Upper lobe of right lung (tissue), 1 donor: ENCODE results near the gene KRTAP10-10. TPM values are rescaled to one million over a fixed set of nuclear protein-coding genes. Genes with fewer than 3 reads are reported as not detected.

Experiments used
- ATAC-seq: fragments of 200-7000 bp; cut with Tn5 transposase; one replicate; pipeline ENCODE4 v1.9.1; 2020; ENCODE audit warnings: mild to moderate bottlenecking, moderate library complexity
- DNase-seq: peaks from one replicate; pipeline ENCODE4 v3.0.0-alpha.2; 2020
- H3K27ac ChIP-seq: fragments of 200-600 bp; one replicate; pipeline ENCODE4 v1.8.0; 2022
- H3K27me3 ChIP-seq: fragments of 200-600 bp; one replicate; pipeline ENCODE4 v1.8.0; 2022; ENCODE audit warnings: mild to moderate bottlenecking
- H3K36me3 ChIP-seq: fragments of 200-600 bp; one replicate; pipeline ENCODE4 v1.8.0; 2022
- H3K4me1 ChIP-seq: fragments of 200-600 bp; one replicate; pipeline ENCODE4 v1.8.0; 2022
- H3K4me3 ChIP-seq: fragments of 200-600 bp; one replicate; pipeline ENCODE4 v1.8.0; 2022; ENCODE audit warnings: mild to moderate bottlenecking
- H3K9me3 ChIP-seq: fragments of 200-600 bp; one replicate; pipeline ENCODE4 v1.8.0; 2022
- intact Hi-C: fragments of 100-400 bp; cut with DNase I; formaldehyde crosslinking; loops from one replicate; pipeline ENCODE4 v1.11.0; 2022
- total RNA-seq: library from RNA; stranded (reverse); fragmentation: NEBNext Ultra II Directional; extraction: Animal tissue kit (Norgen Biotek cat#: 25700); gene quantifications from one replicate; pipeline ENCODE4 v1.2.1, GENCODE V29; 2021
- TF ChIP-seq, protein P1 (sequence below): fragments of 200-600 bp; IDR thresholded peaks from one replicate; pipeline ENCODE4 v1.8.0; 2022; ENCODE audit warnings: antibody characterized with exemption
- donor health status: DM: no; HTN: yes; CAD: no; lungs with severe emphysema.

The KRTAP10-10 gene
- total RNA-seq, 1 donor from 2014 or later: not detected

DNA sequence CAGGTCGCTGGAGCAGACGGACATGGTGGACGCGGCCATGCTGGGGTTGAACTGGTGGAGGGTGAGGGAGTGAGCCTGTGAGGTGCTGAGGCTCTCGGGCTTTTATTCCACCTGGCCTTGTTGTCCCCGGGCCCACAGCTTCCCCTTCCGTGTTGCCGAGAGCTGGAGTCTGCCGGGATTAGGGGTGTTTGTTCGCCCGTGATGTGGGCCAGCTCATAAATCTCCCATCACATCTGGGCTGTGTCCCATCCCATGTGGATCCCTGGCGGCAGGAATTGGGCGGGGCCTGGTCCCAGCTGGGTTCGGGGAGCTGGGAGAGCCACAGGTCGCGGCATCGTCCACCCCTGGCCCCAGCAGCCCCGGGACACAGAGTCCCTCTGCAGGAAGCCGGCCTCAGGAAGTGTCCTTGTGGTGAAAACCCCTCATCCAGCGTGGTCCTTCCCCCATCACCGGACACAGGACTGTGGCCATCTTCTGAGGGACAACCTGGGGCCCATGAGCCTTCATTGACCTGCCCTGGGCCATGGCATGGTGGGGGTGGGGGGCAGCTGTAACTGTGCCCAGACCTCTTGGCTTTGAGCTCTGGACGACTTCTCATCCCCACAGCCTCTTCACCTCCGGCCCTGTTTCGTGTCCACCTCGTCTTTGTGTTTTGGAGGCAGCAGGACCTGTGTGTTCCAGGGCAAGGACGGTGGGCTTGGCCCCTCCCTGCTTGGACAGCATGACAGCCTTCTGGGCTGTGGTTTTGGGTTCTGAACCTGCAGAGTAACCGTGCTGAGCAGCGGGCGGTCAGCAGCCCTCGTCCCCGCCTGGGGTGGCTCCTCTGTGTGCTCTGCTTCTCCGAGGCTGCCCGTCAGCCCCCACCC lies 44.5 kb upstream of the KRTAP10-10 start, which contains the start of gene KRTAP10-6:
Gene KRTAP10-6 (minus strand): TSS at position 60 of the 866 bp plus-strand sequence. CDS start 21 bp downstream, at position 39.
- no peak within 1 kb of the TSS for H3K4me3 ChIP-seq
- no peaks in the 10 kb centered on the region for H3K9me3 ChIP-seq
- peak; percentile 61 for DNase-seq
- no peak within 1 kb of the TSS for H3K27ac ChIP-seq
- H3K4me1 ChIP-seq: peaks cover 3% of the 10 kb centered on the region
- no peaks in the 10 kb centered on the region for H3K36me3 ChIP-seq
- TF ChIP-seq, protein P1, sequence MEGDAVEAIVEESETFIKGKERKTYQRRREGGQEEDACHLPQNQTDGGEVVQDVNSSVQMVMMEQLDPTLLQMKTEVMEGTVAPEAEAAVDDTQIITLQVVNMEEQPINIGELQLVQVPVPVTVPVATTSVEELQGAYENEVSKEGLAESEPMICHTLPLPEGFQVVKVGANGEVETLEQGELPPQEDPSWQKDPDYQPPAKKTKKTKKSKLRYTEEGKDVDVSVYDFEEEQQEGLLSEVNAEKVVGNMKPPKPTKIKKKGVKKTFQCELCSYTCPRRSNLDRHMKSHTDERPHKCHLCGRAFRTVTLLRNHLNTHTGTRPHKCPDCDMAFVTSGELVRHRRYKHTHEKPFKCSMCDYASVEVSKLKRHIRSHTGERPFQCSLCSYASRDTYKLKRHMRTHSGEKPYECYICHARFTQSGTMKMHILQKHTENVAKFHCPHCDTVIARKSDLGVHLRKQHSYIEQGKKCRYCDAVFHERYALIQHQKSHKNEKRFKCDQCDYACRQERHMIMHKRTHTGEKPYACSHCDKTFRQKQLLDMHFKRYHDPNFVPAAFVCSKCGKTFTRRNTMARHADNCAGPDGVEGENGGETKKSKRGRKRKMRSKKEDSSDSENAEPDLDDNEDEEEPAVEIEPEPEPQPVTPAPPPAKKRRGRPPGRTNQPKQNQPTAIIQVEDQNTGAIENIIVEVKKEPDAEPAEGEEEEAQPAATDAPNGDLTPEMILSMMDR: no peak
- no peak for ATAC-seq
- no peaks in the 10 kb centered on the region for H3K27me3 ChIP-seq
- intact Hi-C loops: no loop called here

DNA sequence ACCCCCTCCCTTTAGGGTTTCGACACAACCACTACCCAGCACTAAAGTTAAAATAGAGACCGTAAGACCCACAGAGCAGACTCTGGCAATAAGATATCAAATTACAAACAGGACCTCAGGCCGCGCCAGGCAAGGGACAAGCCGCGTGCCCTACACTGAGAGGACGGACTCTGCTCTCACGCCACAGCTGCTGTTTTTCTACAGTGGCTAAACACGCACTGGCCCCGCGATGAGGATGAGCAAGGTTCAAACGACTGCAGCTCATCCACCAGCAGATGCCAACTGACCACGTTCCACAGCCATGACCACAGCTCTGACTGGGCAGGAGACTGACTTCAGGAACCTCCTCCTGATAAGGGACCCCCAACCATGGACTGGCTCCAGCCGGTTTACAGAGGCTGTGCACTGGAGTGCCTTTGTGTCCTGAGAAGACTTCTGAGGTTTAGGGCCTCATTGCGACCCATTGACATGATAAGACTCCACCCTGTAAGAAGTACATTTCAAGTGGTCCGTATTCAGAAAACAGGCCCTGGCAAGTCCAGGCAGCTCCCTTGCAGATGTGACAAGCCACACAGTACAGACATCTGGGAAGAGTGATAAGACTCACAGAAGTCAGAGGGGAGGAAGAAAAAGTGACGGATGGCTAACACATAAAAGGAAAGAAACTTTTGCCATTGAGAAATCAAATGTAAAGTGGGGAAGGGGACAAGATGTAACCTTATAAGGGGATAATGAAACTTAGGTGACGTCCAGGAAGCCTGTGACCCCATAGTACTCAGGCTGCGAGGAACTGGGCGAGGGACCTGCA lies 43.4 kb upstream of the KRTAP10-10 start:
- TF ChIP-seq, protein P1: no peak
- peak; percentile 37 for DNase-seq
- H3K27me3 ChIP-seq: no peaks in the 10 kb centered on the region

DNA sequence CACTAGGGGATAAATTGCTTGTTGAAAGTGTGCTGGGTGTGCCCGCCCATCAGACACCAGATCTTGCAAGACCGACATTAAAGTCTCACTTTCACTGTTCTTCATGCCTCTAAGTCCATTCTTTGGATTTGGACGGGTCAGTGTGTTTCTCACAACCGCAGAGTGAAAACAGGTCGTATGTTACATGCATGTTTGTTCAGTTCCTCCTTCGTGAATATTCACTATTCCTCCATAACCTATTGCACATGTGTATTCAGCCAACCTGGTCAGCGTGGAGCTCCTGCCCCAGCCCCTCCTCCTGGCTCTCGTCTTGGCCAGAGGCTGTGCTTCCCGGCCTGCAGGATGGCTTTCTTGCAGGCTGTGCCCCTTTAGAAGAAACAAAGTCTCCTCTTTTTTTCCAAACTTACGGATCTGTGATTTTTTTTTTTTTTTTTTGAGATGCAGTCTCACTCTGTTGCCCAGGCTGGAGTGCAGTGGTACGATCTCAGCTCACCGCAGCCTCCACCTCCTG lies 42.7 kb upstream of the KRTAP10-10 start:
- TF ChIP-seq, protein P1: no peak
- intact Hi-C loops: no loop called here
- Histone ChIP-seq H3K9me3 (no peaks in the 10 kb centered on the region), H3K36me3 (no peaks in the 10 kb centered on the region), H3K4me1 (peaks cover 3% of the 10 kb centered on the region), H3K27me3 (no peaks in the 10 kb centered on the region), H3K4me3 (no peak overlapping the region), H3K27ac (no peak overlapping the region)
- ATAC-seq: no peak
- no peak for DNase-seq

More for the DNA sequence above, 43.4 kb upstream of the KRTAP10-10 start:
- no peak overlapping the region for H3K27ac ChIP-seq
- no peaks in the 10 kb centered on the region for H3K9me3 ChIP-seq
- no peak overlapping the region for H3K4me3 ChIP-seq
- intact Hi-C loops: no loop called here
- no peak for ATAC-seq
- no peaks in the 10 kb centered on the region for H3K36me3 ChIP-seq
- H3K4me1 ChIP-seq: peaks cover 3% of the 10 kb centered on the region

DNA sequence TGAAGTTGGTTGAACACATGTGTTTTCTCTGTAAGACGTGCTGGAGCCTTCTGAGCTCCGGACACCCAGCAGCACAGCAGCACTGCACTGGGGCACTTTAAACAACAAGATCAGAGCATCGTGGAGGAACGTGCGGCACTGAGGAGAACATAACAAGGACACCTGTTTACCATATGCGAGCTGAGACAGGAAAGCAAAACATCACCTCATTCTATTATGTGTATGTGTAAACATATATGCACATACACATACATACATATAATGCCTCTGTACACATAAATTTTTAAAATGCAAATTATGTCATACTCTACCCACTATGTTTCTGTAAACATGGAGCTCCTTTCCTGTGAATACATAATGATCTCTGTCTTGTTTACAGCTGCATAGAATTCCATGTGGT lies 41.6 kb upstream of the KRTAP10-10 start:
- peaks cover 3% of the 10 kb centered on the region for H3K4me1 ChIP-seq
- ATAC-seq (no peak), DNase-seq (no peak)
- H3K36me3 ChIP-seq: no peaks in the 10 kb centered on the region
- H3K27ac ChIP-seq: no peak overlapping the region
- H3K27me3 ChIP-seq: no peaks in the 10 kb centered on the region
- TF ChIP-seq, protein P1: no peak
- intact Hi-C loops: no loop called here
- H3K4me3 ChIP-seq: no peak overlapping the region
- H3K9me3 ChIP-seq: no peaks in the 10 kb centered on the region

DNA sequence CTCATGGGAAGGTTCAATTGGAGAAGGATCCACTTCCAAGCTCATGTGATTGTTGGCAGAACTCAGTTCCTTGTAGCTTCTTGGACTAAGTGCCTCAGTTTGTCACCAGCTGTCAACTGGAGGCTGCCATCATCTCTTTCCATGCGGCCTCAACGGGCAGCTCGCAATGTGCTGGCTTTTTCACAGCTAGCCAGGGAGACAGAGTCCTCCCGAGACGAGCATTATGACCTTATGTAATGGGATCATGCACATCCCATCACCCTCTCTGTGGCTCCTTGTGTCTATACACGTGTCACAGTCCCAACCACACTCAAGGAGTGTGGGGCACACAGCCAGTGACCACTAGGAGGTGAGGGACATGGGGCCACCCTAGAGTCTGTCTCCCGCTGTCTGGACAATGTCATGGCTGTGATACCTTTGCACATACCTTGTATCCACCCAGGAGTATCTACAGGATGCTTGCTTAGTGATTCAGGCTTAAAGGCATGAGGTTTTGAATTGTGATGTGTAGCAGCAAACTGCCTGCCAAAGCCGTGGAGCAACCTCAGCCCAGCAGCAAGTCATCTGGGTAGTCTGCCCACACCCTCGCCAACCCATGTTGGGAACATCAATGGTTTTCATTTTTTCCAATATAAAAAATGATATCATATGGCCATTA lies 41.0 kb upstream of the KRTAP10-10 start:
- Histone ChIP-seq H3K4me3 (no peak overlapping the region), H3K4me1 (peaks cover 3% of the 10 kb centered on the region), H3K27ac (no peak overlapping the region), H3K9me3 (no peaks in the 10 kb centered on the region), H3K27me3 (no peaks in the 10 kb centered on the region), H3K36me3 (no peaks in the 10 kb centered on the region)
- TF ChIP-seq, protein P1: no peak
- DNase-seq: no peak
- intact Hi-C loops: no loop called here
- ATAC-seq: peak; percentile 33
